HG02870 (cell line): Measurements from ENCODE around the gene C22orf39.
"Not testable (repeated sequence)": the region's sequence is repeated elsewhere in the genome, so short reads cannot be mapped to it uniquely, and the experiment has no call there.

ENCODE experiments used
- ATAC-seq: cut with Tn5 transposase; IDR thresholded peaks from one replicate; pipeline ENCODE4 v1.9.1; 2021; ENCODE audit warnings: mild to moderate bottlenecking, moderate library complexity; ENCODE audit not compliant: unreplicated experiment

C22orf39 gene

GRCh38 chr22:19454156-19454555 lies 6.6 kb upstream of the C22orf39 start:
- no peak for ATAC-seq

- ATAC-seq = no peak
Measured at GRCh38 chr22:19453718-19454117, 6.2 kb upstream of the C22orf39 start.

- ATAC-seq = no peak
Measured at GRCh38 chr22:19451570-19451969, 4.1 kb upstream of the C22orf39 start.

GRCh38 chr22:19450363-19451175 lies 3.1 kb upstream of the C22orf39 start:
- no peak for ATAC-seq

- no peak for ATAC-seq
Measured at GRCh38 chr22:19449422-19449767, 1.9 kb upstream of the C22orf39 start.

GRCh38 chr22:19448739-19449421 lies 1.4 kb upstream of the C22orf39 start:
- no peak for ATAC-seq

GRCh38 chr22:19448076-19448607 lies 631 bp upstream of the C22orf39 start:
- no peak for ATAC-seq

- ATAC-seq = no peak
Measured at GRCh38 chr22:19446603-19447329, 745 bp downstream of the C22orf39 start.

- ATAC-seq = not testable (repeated sequence)
Measured at GRCh38 chr22:19445279-19445982, 2.1 kb downstream of the C22orf39 start.

GRCh38 chr22:19443544-19444211 lies 3.8 kb downstream of the C22orf39 start:
- ATAC-seq = no peak

GRCh38 chr22:19442166-19442565 lies 5.3 kb downstream of the C22orf39 start:
- ATAC-seq = no peak

GRCh38 chr22:19440411-19441195 lies 6.9 kb downstream of the C22orf39 start:
- ATAC-seq = no peak

- no peak for ATAC-seq
Measured at GRCh38 chr22:19438298-19438697, 9.2 kb downstream of the C22orf39 start.

GRCh38 chr22:19436444-19437161 lies 10.9 kb downstream of the C22orf39 start:
- not testable (repeated sequence) for ATAC-seq

- ATAC-seq = no peak
Measured at GRCh38 chr22:19434829-19435580, 12.5 kb downstream of the C22orf39 start.

- no peak for ATAC-seq
Measured at GRCh38 chr22:19434401-19434800, 13.1 kb downstream of the C22orf39 start.

- ATAC-seq = peak; percentile 70
Measured at GRCh38 chr22:19432133-19432851, 15.2 kb downstream of the C22orf39 start, which contains the start of gene MRPL40. Gene MRPL40, plus strand, starts transcription at chr22:19432545. Its CDS starts 10 bp downstream, at chr22:19432555.
